Tibial nerve (tissue), 4 donors: Measurements from ENCODE around the gene RAB28. TPM values are rescaled to one million over a fixed set of nuclear protein-coding genes. Genes with fewer than 3 reads are reported as not detected.

Experiments
- DNase-seq, 2 donors: peaks; one replicate each; pipeline ENCODE4 v3.0.0-alpha.2; 2019; ENCODE audit warnings: low spot score in 2 of 2
- H3K27ac ChIP-seq, 4 donors: fragments of 200-600 bp; sonication (generic) in 3 of 4; one replicate each; pipeline ENCODE4 v1.5.1; 2017 to 2019; ENCODE audit warnings: mild to moderate bottlenecking in 1 of 4
- H3K27me3 ChIP-seq, 2 donors: fragments of 200-600 bp; sonication (generic) in 1 of 2; one replicate each; pipeline versions ENCODE4 v1.5.1 to v1.6.0; 2017 to 2019
- H3K36me3 ChIP-seq, 3 donors: fragments of 200-600 bp; sonication (generic); one replicate each; pipeline ENCODE4 v1.5.1; 2018 to 2019
- H3K4me1 ChIP-seq, 4 donors: fragments of 200-600 bp; sonication (generic) in 3 of 4; one replicate each; pipeline ENCODE4 v1.5.1; 2017 to 2019
- H3K4me3 ChIP-seq, 4 donors: fragments of 200-600 bp; sonication (generic) in 3 of 4; one replicate each; pipeline ENCODE4 v1.5.1; 2017 to 2019; ENCODE audit warnings: mild to moderate bottlenecking in 1 of 4, moderate library complexity in 1 of 4
- H3K9me3 ChIP-seq, 4 donors: fragments of 200-600 bp; sonication (generic) in 3 of 4; one replicate each; pipeline ENCODE4 v1.5.1; 2017 to 2019
- EP300 ChIP-seq, 2 donors: sonication (generic); formaldehyde crosslinking; IDR thresholded peaks; one replicate each; pipeline ENCODE4 v1.6.1; 2017; ENCODE audit warnings: antibody characterized with exemption in 2 of 2, mild to moderate bottlenecking in 1 of 2
- POLR2A ChIP-seq, 2 donors: fragments of 450-650 bp; IDR thresholded peaks; one replicate each; pipeline ENCODE4 v1.6.1; 2017; ENCODE audit warnings: antibody characterized with exemption in 2 of 2, mild to moderate bottlenecking in 2 of 2, moderate library complexity in 2 of 2
- WGBS, 2 donors: methylation state at CpG; one replicate each; pipeline ENCODE4 v1.1.5; 2018; 5-methylcytosine and 5-hydroxymethylcytosine counted together
- total RNA-seq, 4 donors: library from RNA; depleted of rRNA; stranded (reverse); fragments of >200 nt; gene quantifications; one replicate each; pipeline ENCODE4 v1.1.0, GENCODE V29; 2016
- TF ChIP-seq, protein P1 (sequence below), 5 experiments: fragments of 200-600 bp in 3 of 5; fragments of 450-650 bp in 2 of 5; sonication (generic) in 3 of 5; IDR thresholded peaks; one replicate each; pipeline ENCODE4 v1.5.1; 2016 to 2019; ENCODE audit warnings: antibody characterized with exemption in 5 of 5, mild to moderate bottlenecking in 3 of 5, moderate library complexity in 2 of 5

RAB28 gene
- total RNA-seq, 4 donors from 2014 or later, result 18.3 to 32.2 (median 28.5) TPM

GRCh38 chr4:13528821-13529127 is 44.6 kb upstream of the RAB28 start:
- Histone ChIP-seq H3K27me3 (peaks cover 6 to 100% of the 10 kb centered on the region in 2 donors), H3K4me3 (no peak overlapping the region), H3K27ac (no peak overlapping the region), H3K36me3 (peaks cover 0 to 6% (median 0%) of the 10 kb centered on the region in 3 donors), H3K4me1 (peaks cover 0 to 36% (median 0%) of the 10 kb centered on the region in 4 donors), H3K9me3 (peaks cover 0 to 19% (median 8%) of the 10 kb centered on the region in 4 donors)
- DNase-seq, result no peak
- TF ChIP-seq, protein P1, sequence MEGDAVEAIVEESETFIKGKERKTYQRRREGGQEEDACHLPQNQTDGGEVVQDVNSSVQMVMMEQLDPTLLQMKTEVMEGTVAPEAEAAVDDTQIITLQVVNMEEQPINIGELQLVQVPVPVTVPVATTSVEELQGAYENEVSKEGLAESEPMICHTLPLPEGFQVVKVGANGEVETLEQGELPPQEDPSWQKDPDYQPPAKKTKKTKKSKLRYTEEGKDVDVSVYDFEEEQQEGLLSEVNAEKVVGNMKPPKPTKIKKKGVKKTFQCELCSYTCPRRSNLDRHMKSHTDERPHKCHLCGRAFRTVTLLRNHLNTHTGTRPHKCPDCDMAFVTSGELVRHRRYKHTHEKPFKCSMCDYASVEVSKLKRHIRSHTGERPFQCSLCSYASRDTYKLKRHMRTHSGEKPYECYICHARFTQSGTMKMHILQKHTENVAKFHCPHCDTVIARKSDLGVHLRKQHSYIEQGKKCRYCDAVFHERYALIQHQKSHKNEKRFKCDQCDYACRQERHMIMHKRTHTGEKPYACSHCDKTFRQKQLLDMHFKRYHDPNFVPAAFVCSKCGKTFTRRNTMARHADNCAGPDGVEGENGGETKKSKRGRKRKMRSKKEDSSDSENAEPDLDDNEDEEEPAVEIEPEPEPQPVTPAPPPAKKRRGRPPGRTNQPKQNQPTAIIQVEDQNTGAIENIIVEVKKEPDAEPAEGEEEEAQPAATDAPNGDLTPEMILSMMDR (IDR thresholded peaks at IDR 0.05), result no peak
- TF ChIP-seq POLR2A (IDR thresholded peaks at IDR 0.05), result no peak
- no peak for TF ChIP-seq EP300 (IDR thresholded peaks at IDR 0.05)
- 5 to 7% methylated on average over 5 of the region's 5 CpGs for WGBS, 2 donors

DNA sequence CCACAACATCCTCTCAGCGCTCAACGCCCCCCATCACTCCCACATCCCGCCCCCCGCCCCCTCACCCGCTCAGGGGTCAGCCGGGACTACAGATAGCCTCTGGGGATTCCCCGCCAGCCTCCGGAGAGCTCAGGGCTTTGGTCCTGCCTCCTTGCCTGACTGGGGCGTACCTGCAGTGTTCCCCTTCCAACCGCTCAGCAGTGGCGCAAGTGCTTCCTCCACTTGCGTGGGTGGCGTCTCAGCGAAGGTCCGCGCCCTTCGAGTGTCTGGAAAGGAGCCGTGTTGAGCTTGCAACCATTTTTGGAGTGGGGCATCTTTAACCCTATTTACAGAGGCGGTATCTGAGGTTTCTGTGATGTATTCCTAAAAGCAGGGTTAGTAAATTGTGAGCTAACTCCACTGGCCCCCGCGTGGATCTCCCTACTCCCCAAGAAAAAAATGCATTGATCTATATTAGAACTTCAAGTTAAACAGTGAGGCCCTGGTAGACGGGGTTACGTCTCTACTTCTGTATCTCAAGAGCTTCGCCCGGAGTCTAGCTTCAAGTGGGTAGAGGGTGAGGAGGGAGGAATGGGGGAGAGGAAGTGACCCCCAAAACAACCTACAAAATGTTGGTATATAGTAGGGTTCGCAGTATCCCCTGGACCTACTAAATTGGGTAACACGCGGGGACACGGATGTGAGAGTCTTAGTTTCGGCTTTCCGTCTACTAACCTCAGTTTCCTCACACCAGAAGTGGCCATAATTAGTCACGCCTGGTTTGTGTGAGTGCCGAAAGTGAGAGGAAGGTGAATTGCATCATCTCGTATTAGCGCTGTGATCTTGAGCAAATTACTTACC is 44.1 kb upstream of the RAB28 start:
- 5 to 9% methylated on average over 27 to 28 of the region's 35 CpGs for WGBS, 2 donors
- Histone ChIP-seq H3K4me3 (no peak overlapping the region), H3K27me3 (peaks cover 6 to 100% of the 10 kb centered on the region in 2 donors), H3K9me3 (peaks cover 0 to 23% (median 8%) of the 10 kb centered on the region in 4 donors), H3K4me1 (peaks cover 0 to 40% (median 0%) of the 10 kb centered on the region in 4 donors), H3K36me3 (peaks cover 0 to 8% (median 0%) of the 10 kb centered on the region in 3 donors), H3K27ac (no peak overlapping the region)
- no peak for DNase-seq
- TF ChIP-seq EP300 (IDR thresholded peaks at IDR 0.05) (no peak), POLR2A (IDR thresholded peaks at IDR 0.05) (no peak)
- TF ChIP-seq, protein P1 (IDR thresholded peaks at IDR 0.05), result no peak

- no peak for DNase-seq
- Histone ChIP-seq H3K27ac (no peak overlapping the region), H3K36me3 (peaks cover 0 to 8% (median 0%) of the 10 kb centered on the region in 3 donors), H3K4me3 (no peak overlapping the region), H3K4me1 (peaks cover 0 to 48% (median 0%) of the 10 kb centered on the region in 4 donors), H3K27me3 (peaks cover 6 to 100% of the 10 kb centered on the region in 2 donors), H3K9me3 (peaks cover 0 to 23% (median 8%) of the 10 kb centered on the region in 4 donors)
- WGBS, 2 donors, result 5 to 8% methylated on average over 29 to 37 of the region's 46 CpGs
- TF ChIP-seq POLR2A (IDR thresholded peaks at IDR 0.05) (no peak), EP300 (IDR thresholded peaks at IDR 0.05) (no peak)
- TF ChIP-seq, protein P1 (IDR thresholded peaks at IDR 0.05), result no peak
Measured at GRCh38 chr4:13527192-13527980, 43.2 kb upstream of the RAB28 start.

GRCh38 chr4:13526658-13527057 is 42.5 kb upstream of the RAB28 start:
- H3K9me3 ChIP-seq, result peaks cover 0 to 23% (median 8%) of the 10 kb centered on the region in 4 donors
- TF ChIP-seq POLR2A (IDR thresholded peaks at IDR 0.05) (no peak), EP300 (IDR thresholded peaks at IDR 0.05) (no peak)
- TF ChIP-seq, protein P1 (IDR thresholded peaks at IDR 0.05), result no peak
- WGBS, 2 donors, result 47 to 51% methylated on average over 3 of the region's 3 CpGs
- H3K27ac ChIP-seq, result no peak overlapping the region
- H3K27me3 ChIP-seq, result peaks cover 6 to 100% of the 10 kb centered on the region in 2 donors
- H3K4me3 ChIP-seq, result no peak overlapping the region
- no peak for DNase-seq
- peaks cover 0 to 51% (median 0%) of the 10 kb centered on the region in 4 donors for H3K4me1 ChIP-seq
- H3K36me3 ChIP-seq, result peaks cover 0 to 8% (median 0%) of the 10 kb centered on the region in 3 donors
